Heart left ventricle (tissue), 13 donors: ENCODE data around the gene UGT1A9.

Experiments
- POLR2A ChIP-seq, 2 donors: fragments of 450-650 bp; IDR thresholded peaks; one replicate each; pipeline ENCODE4 v1.6.1; 2017; ENCODE audit warnings: antibody characterized with exemption in 2 of 2, mild to moderate bottlenecking in 2 of 2, moderate library complexity in 2 of 2
- TF ChIP-seq, protein P1 (sequence below), 12 donors: fragments of 200-600 bp; sonication (generic) in 4 of 12; IDR thresholded peaks; one replicate each; pipeline versions ENCODE4 v1.5.0 to v1.8.0; 2018 to 2022; ENCODE audit warnings: antibody characterized with exemption in 12 of 12, mild to moderate bottlenecking in 5 of 12
- donor health status: ischemic (EF 13 %, LVEDD 7.1; RV severe dilation, severe dysfunction).
- donor health status: DM: no; HTN: yes; CAD: no.
- donor health status: DM: no; HTN: no; CAD: no.
- donor health status: ischemic (EF 25% LVEDD 6.9; RV normal size, moderate dysfunction).
- donor health status: ischemic (EF 25% LVEDD 5.7; RV mildly dilated, moderate dysfunction).
- donor health status: ischemic (EF 35%, LVEDD 5.7; RV mildly dilated, moderate dysfunction).
- donor health status: nonischemic (EF 11% LVEDD 7.7; RV severe dilation, severe dysfunction).
- donor health status: DM: yes; HTN: yes; CAD: no.
- donor health status: PGD.
- donor health status: ischemic (EF 29% LVEDD 5.4; RV normal size, mild dysfunction).
- donor health status: nonischemic (EF 23%, LVEDD 6.1; RV moderate dilation, normal function).

DNA sequence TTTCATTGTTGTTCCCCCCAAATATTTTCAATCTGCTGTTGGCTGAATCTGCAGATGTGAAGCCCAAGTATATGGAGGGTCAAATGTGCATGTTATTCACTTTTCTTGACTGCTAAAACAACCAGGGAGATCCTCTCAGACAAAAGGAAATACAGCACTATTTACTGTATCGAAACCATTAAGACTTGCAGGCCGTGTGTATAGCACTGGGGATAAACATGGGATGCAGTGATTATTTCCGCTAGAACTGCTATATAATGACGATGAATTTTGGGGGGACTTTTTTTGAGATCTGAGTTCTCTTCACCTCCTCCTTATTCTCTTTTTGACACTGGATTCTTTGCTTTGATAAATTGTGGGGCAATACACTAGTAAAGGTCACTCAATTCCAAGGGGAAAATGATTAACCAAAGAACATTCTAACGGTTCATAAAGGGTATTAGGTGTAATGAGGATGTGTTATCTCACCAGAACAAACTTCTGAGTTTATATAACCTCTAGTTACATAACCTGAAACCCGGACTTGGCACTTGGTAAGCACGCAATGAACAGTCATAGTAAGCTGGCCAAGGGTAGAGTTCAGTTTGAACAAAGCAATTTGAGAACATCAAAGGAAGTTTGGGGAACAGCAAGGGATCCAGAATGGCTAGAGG, 84.9 kb downstream of the UGT1A9 start:
- no peak for TF ChIP-seq POLR2A (IDR thresholded peaks at IDR 0.05)
- TF ChIP-seq, protein P1, sequence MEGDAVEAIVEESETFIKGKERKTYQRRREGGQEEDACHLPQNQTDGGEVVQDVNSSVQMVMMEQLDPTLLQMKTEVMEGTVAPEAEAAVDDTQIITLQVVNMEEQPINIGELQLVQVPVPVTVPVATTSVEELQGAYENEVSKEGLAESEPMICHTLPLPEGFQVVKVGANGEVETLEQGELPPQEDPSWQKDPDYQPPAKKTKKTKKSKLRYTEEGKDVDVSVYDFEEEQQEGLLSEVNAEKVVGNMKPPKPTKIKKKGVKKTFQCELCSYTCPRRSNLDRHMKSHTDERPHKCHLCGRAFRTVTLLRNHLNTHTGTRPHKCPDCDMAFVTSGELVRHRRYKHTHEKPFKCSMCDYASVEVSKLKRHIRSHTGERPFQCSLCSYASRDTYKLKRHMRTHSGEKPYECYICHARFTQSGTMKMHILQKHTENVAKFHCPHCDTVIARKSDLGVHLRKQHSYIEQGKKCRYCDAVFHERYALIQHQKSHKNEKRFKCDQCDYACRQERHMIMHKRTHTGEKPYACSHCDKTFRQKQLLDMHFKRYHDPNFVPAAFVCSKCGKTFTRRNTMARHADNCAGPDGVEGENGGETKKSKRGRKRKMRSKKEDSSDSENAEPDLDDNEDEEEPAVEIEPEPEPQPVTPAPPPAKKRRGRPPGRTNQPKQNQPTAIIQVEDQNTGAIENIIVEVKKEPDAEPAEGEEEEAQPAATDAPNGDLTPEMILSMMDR (IDR thresholded peaks at IDR 0.05) = no peak
